Astrocyte of the cerebellum (primary cell): ENCODE measurements around the gene CA5B.
"Not testable (repeated sequence)": the region's sequence is repeated elsewhere in the genome, so short reads cannot be mapped to it uniquely, and the experiment has no call there.

Source experiments
- DNase-seq: peaks from one replicate; pipeline ENCODE4 v3.0.0-alpha.2; 2011; ENCODE audit warnings: low read depth
- H3K4me3 ChIP-seq: 2 replicates; pipeline ENCODE4 v1.5.1; 2011; ENCODE audit warnings: mild to moderate bottlenecking, low read depth, low read length, moderate library complexity
- in situ Hi-C: cut with HindIII; loops from 2 replicates; pipeline ENCODE4 v1.10.0; 2017; ENCODE audit warnings: low sequenced_read_pairs
- TF ChIP-seq, protein P1 (sequence below): IDR thresholded peaks from 2 replicates; pipeline ENCODE4 v1.5.1; 2012; ENCODE audit warnings: low read length, low read depth, moderate library complexity, mild to moderate bottlenecking; ENCODE audit errors: missing control alignments

The CA5B gene

DNA sequence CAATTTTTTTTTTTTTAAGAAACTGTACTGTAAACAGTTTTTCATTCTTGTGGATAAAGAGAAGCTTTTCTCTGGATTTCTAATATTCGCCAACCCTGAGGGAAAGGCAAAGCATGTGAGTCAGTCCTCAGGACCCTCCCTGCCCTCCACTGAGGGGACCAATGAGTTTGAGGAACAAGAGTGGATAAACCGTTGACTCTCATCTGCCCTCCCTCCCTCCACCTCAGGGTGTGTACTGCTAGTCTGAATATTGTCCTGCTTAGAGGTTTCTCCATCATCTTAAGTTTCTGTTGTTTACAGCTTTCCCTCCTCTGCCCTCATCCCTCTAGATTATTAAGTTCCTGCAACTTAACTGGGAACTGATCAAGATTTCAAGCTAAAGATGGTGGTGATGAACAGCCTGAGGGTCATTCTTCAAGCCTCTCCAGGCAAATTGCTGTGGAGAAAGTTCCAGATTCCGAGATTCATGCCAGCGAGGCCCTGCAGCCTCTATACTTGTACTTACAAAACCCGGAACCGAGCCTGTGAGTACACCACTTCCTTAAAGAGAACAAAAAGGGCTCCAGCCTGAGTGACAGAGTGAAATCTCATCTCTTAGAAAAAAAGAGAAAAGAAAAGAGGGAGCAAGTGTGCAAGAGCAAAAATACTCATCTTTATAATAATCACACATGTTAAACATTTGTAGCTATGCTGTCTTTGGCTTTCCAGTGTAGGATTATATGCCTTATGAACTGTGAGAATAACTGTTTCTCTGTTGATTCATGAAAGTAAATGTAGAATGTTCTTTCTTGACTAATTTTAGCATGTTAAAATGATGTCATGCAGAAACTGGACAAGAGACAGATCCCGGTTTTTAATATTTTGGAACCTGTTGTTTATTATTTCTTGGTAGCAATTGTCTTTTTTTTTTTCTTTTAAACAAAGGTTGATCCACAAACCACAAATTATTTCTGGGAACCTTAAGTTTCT is 11.9 kb downstream of the CA5B start:
- in situ Hi-C loops, result no loop called here
- no peak overlapping the region for H3K4me3 ChIP-seq
- TF ChIP-seq, protein P1, sequence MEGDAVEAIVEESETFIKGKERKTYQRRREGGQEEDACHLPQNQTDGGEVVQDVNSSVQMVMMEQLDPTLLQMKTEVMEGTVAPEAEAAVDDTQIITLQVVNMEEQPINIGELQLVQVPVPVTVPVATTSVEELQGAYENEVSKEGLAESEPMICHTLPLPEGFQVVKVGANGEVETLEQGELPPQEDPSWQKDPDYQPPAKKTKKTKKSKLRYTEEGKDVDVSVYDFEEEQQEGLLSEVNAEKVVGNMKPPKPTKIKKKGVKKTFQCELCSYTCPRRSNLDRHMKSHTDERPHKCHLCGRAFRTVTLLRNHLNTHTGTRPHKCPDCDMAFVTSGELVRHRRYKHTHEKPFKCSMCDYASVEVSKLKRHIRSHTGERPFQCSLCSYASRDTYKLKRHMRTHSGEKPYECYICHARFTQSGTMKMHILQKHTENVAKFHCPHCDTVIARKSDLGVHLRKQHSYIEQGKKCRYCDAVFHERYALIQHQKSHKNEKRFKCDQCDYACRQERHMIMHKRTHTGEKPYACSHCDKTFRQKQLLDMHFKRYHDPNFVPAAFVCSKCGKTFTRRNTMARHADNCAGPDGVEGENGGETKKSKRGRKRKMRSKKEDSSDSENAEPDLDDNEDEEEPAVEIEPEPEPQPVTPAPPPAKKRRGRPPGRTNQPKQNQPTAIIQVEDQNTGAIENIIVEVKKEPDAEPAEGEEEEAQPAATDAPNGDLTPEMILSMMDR, result no peak
- no peak for DNase-seq

DNA sequence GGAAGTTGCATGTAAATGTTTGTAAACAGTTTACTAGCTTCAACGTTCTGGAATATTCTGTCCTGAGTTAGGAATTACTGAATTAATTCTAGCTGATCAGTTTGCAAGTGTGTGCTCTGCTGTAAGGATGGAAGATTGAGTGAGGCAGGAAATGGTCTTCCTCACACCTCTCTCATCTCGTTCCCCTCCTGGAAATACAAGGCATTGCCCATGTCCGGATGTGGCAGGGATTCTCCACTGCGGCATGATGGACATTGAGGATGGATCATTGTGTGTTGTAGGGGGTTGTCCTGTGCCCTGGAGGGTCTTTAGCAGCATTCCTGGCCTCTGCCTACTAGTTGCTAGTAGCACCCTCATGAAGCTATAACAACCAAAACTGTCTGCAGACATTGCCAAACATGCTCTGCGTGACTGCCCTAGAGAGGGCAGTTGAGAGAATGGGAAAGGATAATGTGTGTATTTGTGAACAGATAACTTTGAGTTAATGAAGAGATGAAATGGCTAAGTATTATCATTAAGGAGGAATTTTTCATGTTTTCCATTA is 12.6 kb downstream of the CA5B start:
- no peak overlapping the region for H3K4me3 ChIP-seq
- no peak for DNase-seq
- in situ Hi-C loops, result no loop called here
- TF ChIP-seq, protein P1, result no peak

DNA sequence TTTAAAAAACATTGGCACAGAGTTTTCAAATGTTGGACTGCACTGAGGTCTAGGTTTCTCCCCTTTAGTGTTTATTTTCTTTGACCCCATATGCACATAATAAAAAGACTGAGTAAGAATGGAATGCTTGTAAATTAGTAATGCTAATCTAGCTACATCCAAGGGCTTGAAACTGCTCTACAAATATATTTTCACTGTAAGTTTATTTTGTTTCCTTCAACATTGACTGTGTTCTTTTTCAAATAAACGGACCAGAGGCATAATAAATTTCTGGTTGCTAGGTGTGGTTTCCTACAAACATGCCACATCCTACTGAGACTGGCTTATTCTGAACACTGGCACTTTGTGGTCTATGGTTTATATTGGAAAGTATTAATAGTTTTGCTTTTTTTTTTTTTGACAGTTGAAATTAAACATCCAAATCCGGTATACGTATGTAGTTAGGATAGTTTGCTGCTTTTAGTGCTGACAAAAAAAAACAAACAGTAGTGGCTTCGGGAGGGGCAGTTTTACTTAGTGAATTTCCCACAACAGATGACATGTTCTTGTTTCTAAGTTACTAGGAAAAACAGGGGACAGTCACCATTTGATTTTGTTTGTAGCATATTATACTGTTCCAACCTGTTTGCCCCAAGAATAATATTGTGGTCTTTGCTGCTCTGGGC is 13.2 kb downstream of the CA5B start:
- in situ Hi-C loops, result no loop called here
- H3K4me3 ChIP-seq, result no peak overlapping the region
- TF ChIP-seq, protein P1, result no peak
- DNase-seq, result peak; percentile 26

DNA sequence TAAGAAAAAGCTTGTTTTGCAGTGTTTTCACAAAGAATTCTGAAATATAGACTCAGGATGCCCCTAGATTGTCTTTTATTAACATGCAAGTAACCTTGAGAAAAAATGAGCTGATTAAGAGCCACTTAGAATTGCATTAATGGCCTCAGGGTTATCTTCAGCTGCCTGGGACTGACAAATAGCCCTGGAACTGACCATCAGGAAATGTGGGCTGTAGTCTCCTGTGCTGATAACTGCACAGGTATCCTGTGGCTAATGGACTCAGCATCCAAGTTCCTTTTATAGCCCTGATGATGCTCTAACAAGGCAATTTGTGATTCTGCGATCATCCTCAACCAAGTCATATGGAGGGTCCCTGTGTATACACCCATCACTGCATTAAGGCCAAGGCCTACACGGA is 17.0 kb downstream of the CA5B start:
- in situ Hi-C loops, result no loop called here
- TF ChIP-seq, protein P1, result no peak
- no peak for DNase-seq
- H3K4me3 ChIP-seq, result no peak overlapping the region

DNA sequence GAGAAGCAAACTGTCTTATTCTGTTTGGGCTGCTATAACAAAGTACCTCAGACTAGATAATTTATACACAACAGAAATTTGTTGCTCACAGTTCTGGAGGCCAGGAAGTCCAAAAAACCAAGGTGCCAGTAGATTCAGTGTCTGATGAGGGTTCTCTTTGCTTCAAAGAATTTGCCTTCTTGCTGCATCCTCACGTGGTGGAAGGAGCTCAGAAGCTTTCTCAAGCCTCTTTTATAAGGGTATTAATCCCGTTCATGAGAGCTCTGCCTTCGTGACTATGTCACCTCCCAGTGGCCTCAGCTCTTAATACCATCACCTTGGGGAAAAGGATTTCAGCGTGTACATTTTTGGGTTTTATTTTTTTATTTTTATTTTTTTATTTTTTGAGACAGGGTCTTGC is 20.1 kb downstream of the CA5B start:
- H3K4me3 ChIP-seq, result no peak overlapping the region
- TF ChIP-seq, protein P1, result no peak
- in situ Hi-C loops, result no loop called here
- no peak for DNase-seq

DNA sequence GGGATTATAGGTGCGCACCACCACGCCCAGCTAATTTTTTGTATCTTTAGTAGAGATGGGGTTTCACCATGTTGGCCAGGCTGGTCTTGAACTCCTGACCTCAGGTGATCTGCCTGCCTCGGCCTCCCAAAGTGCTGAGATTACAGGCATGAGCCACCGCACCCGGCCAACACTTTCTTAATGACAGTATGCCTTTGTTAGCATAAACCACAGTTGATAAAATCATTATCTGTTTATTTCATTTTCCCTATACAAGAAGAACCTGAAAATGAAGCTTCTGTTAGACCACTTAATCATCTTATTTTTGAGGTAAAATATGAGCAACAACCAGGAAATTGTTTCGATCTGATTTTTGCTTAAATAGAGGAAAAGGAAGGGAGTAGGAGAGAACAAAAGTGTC is 21.8 kb downstream of the CA5B start:
- in situ Hi-C loops, H3K4me3 ChIP-seq, DNase-seq: not testable (repeated sequence)
